ENCODE data around the gene NTRK2.

DNA sequence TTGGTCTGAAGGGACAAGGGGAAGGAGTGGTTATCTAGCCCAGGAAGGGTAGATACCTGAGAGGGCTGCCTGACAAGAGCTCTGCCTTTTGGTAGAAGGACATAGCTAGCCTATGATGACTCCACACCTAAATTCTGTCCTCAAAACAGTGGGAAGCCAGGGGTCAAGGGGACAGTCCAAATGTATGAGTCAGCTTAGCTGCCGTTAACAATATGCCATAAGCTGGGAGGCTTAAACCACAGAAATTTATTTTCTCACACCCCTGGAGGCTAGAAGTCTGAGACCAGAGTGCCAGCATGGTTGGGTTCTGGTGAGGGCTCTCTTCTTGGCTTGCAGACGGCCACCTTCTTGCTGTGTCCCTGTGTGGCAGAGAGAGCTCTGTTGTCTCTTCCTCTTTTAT is 306.4 kb downstream of the NTRK2 start:
- TF ChIP-seq, protein P1, sequence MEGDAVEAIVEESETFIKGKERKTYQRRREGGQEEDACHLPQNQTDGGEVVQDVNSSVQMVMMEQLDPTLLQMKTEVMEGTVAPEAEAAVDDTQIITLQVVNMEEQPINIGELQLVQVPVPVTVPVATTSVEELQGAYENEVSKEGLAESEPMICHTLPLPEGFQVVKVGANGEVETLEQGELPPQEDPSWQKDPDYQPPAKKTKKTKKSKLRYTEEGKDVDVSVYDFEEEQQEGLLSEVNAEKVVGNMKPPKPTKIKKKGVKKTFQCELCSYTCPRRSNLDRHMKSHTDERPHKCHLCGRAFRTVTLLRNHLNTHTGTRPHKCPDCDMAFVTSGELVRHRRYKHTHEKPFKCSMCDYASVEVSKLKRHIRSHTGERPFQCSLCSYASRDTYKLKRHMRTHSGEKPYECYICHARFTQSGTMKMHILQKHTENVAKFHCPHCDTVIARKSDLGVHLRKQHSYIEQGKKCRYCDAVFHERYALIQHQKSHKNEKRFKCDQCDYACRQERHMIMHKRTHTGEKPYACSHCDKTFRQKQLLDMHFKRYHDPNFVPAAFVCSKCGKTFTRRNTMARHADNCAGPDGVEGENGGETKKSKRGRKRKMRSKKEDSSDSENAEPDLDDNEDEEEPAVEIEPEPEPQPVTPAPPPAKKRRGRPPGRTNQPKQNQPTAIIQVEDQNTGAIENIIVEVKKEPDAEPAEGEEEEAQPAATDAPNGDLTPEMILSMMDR (IDR thresholded peaks at IDR 0.05): no peak
- TF ChIP-seq ZFX (IDR thresholded peaks at IDR 0.05; ENCODE audit: borderline replicate concordance): no peak

All from 22Rv1 (cell line).